ENCODE results near the gene ARHGEF40. TPM values are rescaled to one million over a fixed set of nuclear protein-coding genes. Genes with fewer than 3 reads are reported as not detected.

Gene ARHGEF40
- total RNA-seq, 1 donor from 2014 or later = 7.3 TPM

GRCh38 chr14:21098892-21099595 is 28.9 kb downstream of the ARHGEF40 start:
- DNase-seq = no peak

GRCh38 chr14:21099596-21099985 is 29.5 kb downstream of the ARHGEF40 start:
- DNase-seq = no peak

- no peak for DNase-seq
These were observed 30.8 kb downstream of the ARHGEF40 start, which contains the start of gene TMEM253 for GRCh38 chr14:21100931-21101330. Gene TMEM253, plus strand, starts transcription at chr14:21101066. Its CDS starts 278 bp downstream, at chr14:21101344.

- no peak for DNase-seq
These were observed 31.8 kb downstream of the ARHGEF40 start for GRCh38 chr14:21101802-21102413.

GRCh38 chr14:21102521-21103410 is 32.7 kb downstream of the ARHGEF40 start:
- no peak for DNase-seq

GRCh38 chr14:21103411-21103709 is 33.3 kb downstream of the ARHGEF40 start:
- no peak for DNase-seq

GRCh38 chr14:21103710-21104447 is 33.8 kb downstream of the ARHGEF40 start:
- DNase-seq = peak; percentile 97

- DNase-seq = peak; percentile 87
These were observed 34.5 kb downstream of the ARHGEF40 start for GRCh38 chr14:21104448-21105060.

- no peak for DNase-seq
These were observed 35.0 kb downstream of the ARHGEF40 start for GRCh38 chr14:21105095-21105494.

- DNase-seq = no peak
These were observed 36.0 kb downstream of the ARHGEF40 start for GRCh38 chr14:21106176-21106497.

GRCh38 chr14:21106498-21107282 is 36.6 kb downstream of the ARHGEF40 start:
- peak; percentile 88 for DNase-seq

GRCh38 chr14:21107283-21107800 is 37.2 kb downstream of the ARHGEF40 start:
- DNase-seq = no peak

- no peak for DNase-seq
These were observed 38.7 kb downstream of the ARHGEF40 start for GRCh38 chr14:21108791-21109190.

- no peak for DNase-seq
These were observed 39.5 kb downstream of the ARHGEF40 start for GRCh38 chr14:21109377-21110138.

- no peak for DNase-seq
These were observed 42.2 kb downstream of the ARHGEF40 start for GRCh38 chr14:21112255-21112654.

- no peak for DNase-seq
These were observed 43.3 kb downstream of the ARHGEF40 start for GRCh38 chr14:21113369-21113768.

GRCh38 chr14:21118933-21119332 is 48.8 kb downstream of the ARHGEF40 start:
- DNase-seq = no peak

- DNase-seq = no peak
These were observed 50.6 kb downstream of the ARHGEF40 start for GRCh38 chr14:21120686-21121085.

GRCh38 chr14:21121122-21121521 is 51.0 kb downstream of the ARHGEF40 start:
- DNase-seq = no peak

- DNase-seq = no peak
These were observed 53.3 kb downstream of the ARHGEF40 start for GRCh38 chr14:21123429-21123828.

GRCh38 chr14:21133901-21134300 is 63.8 kb downstream of the ARHGEF40 start:
- no peak for DNase-seq
